Spleen (tissue), 11 donors: ENCODE data around the gene SLC8A2. TPM values are rescaled to one million over a fixed set of nuclear protein-coding genes. Genes with fewer than 3 reads are reported as not detected.

Source experiments
- DNase-seq: peaks from one replicate; pipeline ENCODE4 v3.0.0-alpha.2; 2020
- H3K27ac ChIP-seq, 8 donors: fragments of 200-600 bp; sonication (generic) in 7 of 8; 1 replicate in 4 of 8; 2 replicates in 4 of 8; pipeline versions ENCODE4 v1.5.0 to v1.8.0; 2016 to 2021; ENCODE audit warnings: inconsistent platforms in 4 of 8, mild to moderate bottlenecking in 4 of 8, moderate library complexity in 1 of 8
- H3K27me3 ChIP-seq, 7 donors: fragments of 200-600 bp; sonication (generic) in 6 of 7; replicated peaks in 1 of 7; 1 replicate in 4 of 7; 2 replicates in 3 of 7; pipeline versions ENCODE4 v1.5.0 to v1.8.0; 2016 to 2021; ENCODE audit warnings: inconsistent platforms in 3 of 7, mild to moderate bottlenecking in 1 of 7
- H3K36me3 ChIP-seq, 6 donors: fragments of 200-600 bp; sonication (generic) in 5 of 6; 1 replicate in 4 of 6; 2 replicates in 2 of 6; pipeline versions ENCODE4 v1.5.0 to v1.8.0; 2016 to 2021; ENCODE audit warnings: inconsistent platforms in 2 of 6
- H3K4me1 ChIP-seq, 6 donors: fragments of 200-600 bp; sonication (generic) in 5 of 6; 1 replicate in 3 of 6; 2 replicates in 3 of 6; pipeline versions ENCODE4 v1.5.0 to v1.8.0; 2016 to 2021; ENCODE audit warnings: inconsistent platforms in 3 of 6
- H3K4me3 ChIP-seq, 8 donors: fragments of 200-600 bp; sonication (generic) in 7 of 8; 1 replicate in 4 of 8; 2 replicates in 4 of 8; pipeline versions ENCODE4 v1.5.0 to v1.8.0; 2016 to 2021; ENCODE audit warnings: inconsistent platforms in 4 of 8, mild to moderate bottlenecking in 4 of 8, moderate library complexity in 2 of 8
- H3K9me3 ChIP-seq, 8 donors: fragments of 200-600 bp; sonication (generic) in 7 of 8; 1 replicate in 4 of 8; 2 replicates in 4 of 8; pipeline versions ENCODE4 v1.5.0 to v1.8.0; 2016 to 2021; ENCODE audit warnings: inconsistent platforms in 4 of 8
- POLR2A ChIP-seq, 3 donors: fragments of 450-650 bp; IDR thresholded peaks; one replicate each; pipeline ENCODE4 v1.5.1; 2017; ENCODE audit warnings: antibody characterized with exemption in 3 of 3, mild to moderate bottlenecking in 1 of 3
- POLR2AphosphoS5 ChIP-seq, 3 donors: sonication (generic); formaldehyde crosslinking; IDR thresholded peaks; one replicate each; pipeline ENCODE4 v1.5.1; 2017; ENCODE audit warnings: antibody characterized with exemption in 3 of 3
- WGBS, 5 donors: extraction: QIAGEN DNeasy Blood & Tissue Kit in 3 of 5; methylation state at CpG; one replicate each; pipeline versions ENCODE4 v1.1.5 to v1.1.7; 2013 to 2018; 5-methylcytosine and 5-hydroxymethylcytosine counted together
- intact Hi-C: fragments of 100-400 bp; cut with DNase I; formaldehyde crosslinking; loops from one replicate; pipeline ENCODE4 v1.15.0; 2023; ENCODE audit warnings: low total_unique reads
- polyA plus RNA-seq, 3 donors: library from polyadenylated mRNA; stranded (reverse); fragments of 200-250 nt; gene quantifications; one replicate each; pipeline ENCODE4 v1.2.1, GENCODE V29; 2013
- total RNA-seq, 7 donors: library from RNA; depleted of rRNA in 3 of 7; stranded (reverse); fragments of >200 nt in 3 of 7; fragmentation: NEBNext Ultra II Directional in 4 of 7; extraction: Animal tissue kit (Norgen Biotek cat#: 25700) in 4 of 7; gene quantifications; one replicate each; pipeline versions ENCODE4 v1.1.0 to v1.2.1, GENCODE V29; 2016 to 2021
- TF ChIP-seq, protein P1 (sequence below), 11 experiments: fragments of 200-600 bp in 7 of 11; fragments of 450-650 bp in 4 of 11; sonication (generic) in 4 of 11; IDR thresholded peaks in 8 of 11; conservative IDR thresholded peaks in 3 of 11; 1 replicate in 7 of 11; 2 replicates in 4 of 11; pipeline versions ENCODE4 v1.4.0 to v1.8.0; 2016 to 2021; ENCODE audit warnings: antibody characterized with exemption in 11 of 11, inconsistent platforms in 4 of 11, mild to moderate bottlenecking in 1 of 11
- donor health status: healthy with polysubstance abuse.
- donor health status: DM: no; HTN: no; CAD: no; lungs with moderate emphysema.
- donor health status: DM: no; HTN: no; CAD: no.
- donor health status: Bipolar disorder and iron deficiency.
- donor health status: healthy.
- donor health status: DM: no; HTN: no; CAD: no.
- donor health status: DM: yes; HTN: yes; CAD: no.

The SLC8A2 gene
- total and polyA plus RNA-seq, 10 donors, result 0.02 to 0.19 TPM; not detected in 8

DNA sequence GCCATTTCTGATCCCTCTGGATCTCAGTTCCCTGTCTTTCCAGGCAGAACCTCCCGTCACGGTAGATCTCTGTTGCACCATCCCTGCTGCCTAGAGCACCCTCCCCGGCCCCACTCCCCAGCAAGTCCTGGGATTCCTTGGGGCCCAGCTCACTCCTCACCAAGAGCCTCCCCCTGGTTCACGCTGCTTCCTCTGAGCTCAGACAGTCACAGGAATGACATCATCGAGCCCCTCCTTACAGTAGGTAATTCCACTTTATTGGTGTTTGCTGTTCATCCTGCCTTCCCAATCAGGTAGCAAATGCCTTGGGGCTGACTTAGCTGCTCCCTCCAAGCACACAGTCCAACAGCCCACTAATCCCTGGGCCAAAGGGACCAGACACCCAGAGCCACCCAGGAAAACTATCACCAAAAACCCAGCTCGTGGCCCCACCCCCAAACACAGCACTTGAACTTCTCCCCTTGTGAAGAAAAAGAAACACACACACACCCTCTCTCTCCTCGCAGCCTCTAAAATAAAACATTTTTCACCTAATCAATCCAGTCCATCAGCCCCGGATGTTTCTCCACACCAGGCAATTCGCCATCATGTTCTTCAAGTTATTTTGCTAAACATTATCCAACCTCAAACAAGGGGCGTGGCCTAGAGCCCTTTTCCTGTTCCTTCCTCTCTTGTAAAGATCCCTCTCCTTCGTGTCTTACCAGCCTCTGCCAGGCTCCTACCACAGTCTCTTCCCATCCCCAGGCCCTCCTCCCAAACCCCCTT is 40.7 kb upstream of the SLC8A2 start:
- peaks cover 0 to 37% (median 0%) of the 10 kb centered on the region in 6 donors for H3K36me3 ChIP-seq
- no peaks in the 10 kb centered on the region for H3K27me3 ChIP-seq
- DNase-seq, result no peak
- WGBS, 5 donors, result 44 to 67% (median 51%) methylated on average over 11 of the region's 11 CpGs
- H3K9me3 ChIP-seq, result no peaks in the 10 kb centered on the region
- H3K4me1 ChIP-seq, result peaks cover 48 to 92% (median 76%) of the 10 kb centered on the region in 6 donors
- peak overlapping the region in 3 of 8 donors; percentile 81 to 86 (median 84) for H3K4me3 ChIP-seq
- peak overlapping the region in 7 of 8 donors; percentile 62 to 98 (median 93) for H3K27ac ChIP-seq
- no peak for TF ChIP-seq POLR2AphosphoS5 (IDR thresholded peaks at IDR 0.05)
- no peak for TF ChIP-seq POLR2A (IDR thresholded peaks at IDR 0.05)
- intact Hi-C loops, result no loop called here

DNA sequence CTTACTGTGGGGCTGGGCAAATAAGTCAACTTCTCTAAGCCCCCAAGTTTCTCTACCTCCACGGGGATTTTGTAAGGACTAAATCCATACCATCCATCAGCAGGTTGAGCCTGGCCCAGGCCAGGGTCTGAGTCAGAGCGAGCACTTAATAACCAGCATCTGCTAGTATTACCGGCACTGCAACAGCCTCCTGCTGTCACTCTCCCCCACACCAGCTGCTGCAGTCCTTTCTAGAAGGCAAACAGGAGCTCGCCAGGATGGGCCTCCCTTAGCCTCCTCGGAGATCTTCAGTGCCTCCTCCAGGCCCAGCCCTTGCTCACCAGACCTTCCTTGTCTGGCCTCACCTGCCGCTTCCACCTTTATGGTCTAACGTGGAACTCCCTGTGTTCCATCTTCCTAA is 40.0 kb upstream of the SLC8A2 start:
- Histone ChIP-seq H3K36me3 (peaks cover 0 to 43% (median under 1%) of the 10 kb centered on the region in 6 donors), H3K27me3 (no peaks in the 10 kb centered on the region), H3K4me3 (peak overlapping the region in 1 of 8 donors; percentile 84), H3K4me1 (peaks cover 51 to 92% (median 83%) of the 10 kb centered on the region in 6 donors), H3K9me3 (no peaks in the 10 kb centered on the region), H3K27ac (peak overlapping the region; percentile 38 to 98 (median 66))
- TF ChIP-seq POLR2A (IDR thresholded peaks at IDR 0.05) (no peak), POLR2AphosphoS5 (IDR thresholded peaks at IDR 0.05) (no peak)
- TF ChIP-seq, protein P1, sequence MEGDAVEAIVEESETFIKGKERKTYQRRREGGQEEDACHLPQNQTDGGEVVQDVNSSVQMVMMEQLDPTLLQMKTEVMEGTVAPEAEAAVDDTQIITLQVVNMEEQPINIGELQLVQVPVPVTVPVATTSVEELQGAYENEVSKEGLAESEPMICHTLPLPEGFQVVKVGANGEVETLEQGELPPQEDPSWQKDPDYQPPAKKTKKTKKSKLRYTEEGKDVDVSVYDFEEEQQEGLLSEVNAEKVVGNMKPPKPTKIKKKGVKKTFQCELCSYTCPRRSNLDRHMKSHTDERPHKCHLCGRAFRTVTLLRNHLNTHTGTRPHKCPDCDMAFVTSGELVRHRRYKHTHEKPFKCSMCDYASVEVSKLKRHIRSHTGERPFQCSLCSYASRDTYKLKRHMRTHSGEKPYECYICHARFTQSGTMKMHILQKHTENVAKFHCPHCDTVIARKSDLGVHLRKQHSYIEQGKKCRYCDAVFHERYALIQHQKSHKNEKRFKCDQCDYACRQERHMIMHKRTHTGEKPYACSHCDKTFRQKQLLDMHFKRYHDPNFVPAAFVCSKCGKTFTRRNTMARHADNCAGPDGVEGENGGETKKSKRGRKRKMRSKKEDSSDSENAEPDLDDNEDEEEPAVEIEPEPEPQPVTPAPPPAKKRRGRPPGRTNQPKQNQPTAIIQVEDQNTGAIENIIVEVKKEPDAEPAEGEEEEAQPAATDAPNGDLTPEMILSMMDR (IDR thresholded peaks at IDR 0.05 in 8 of 11, conservative IDR thresholded peaks at IDR 0.05 in 3 of 11), result no peak
- intact Hi-C loops, result no loop called here
- 71 to 90% (median 86%) methylated on average over 7 of the region's 7 CpGs for WGBS, 5 donors
- DNase-seq, result no peak

DNA sequence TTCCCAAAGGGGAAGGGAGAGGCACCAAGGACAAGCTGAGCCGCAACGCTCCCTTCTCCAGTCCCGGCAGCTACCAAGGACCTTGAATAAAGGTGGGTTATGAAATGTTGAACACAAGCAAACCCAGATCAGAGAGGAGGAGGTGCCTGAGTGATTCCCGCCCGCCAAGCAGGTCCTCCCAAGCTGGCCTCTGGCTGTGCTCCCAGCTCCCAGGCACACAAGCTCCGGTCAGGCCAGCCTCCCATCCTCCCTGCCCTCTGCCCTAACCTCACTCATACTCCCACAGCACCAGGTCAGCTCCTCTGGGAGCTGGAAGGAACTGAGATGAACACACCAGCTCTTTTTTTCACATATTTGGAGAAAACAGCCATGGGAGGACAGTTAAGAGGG is 39.4 kb upstream of the SLC8A2 start:
- H3K4me1 ChIP-seq, result peaks cover 50 to 91% (median 83%) of the 10 kb centered on the region in 6 donors
- intact Hi-C loops, result no loop called here
- no peaks in the 10 kb centered on the region for H3K9me3 ChIP-seq
- peak overlapping the region; percentile 38 to 98 (median 66) for H3K27ac ChIP-seq
- no peak for DNase-seq
- H3K36me3 ChIP-seq, result peaks cover 0 to 49% (median 5%) of the 10 kb centered on the region in 6 donors
- H3K4me3 ChIP-seq, result peak overlapping the region in 1 of 8 donors; percentile 84
- TF ChIP-seq, protein P1 (IDR thresholded peaks at IDR 0.05 in 8 of 11, conservative IDR thresholded peaks at IDR 0.05 in 3 of 11), result no peak
- TF ChIP-seq POLR2AphosphoS5 (IDR thresholded peaks at IDR 0.05), result peak; percentile 28 to 39 (median 34)
- no peaks in the 10 kb centered on the region for H3K27me3 ChIP-seq
- WGBS, 5 donors, result 39 to 77% (median 71%) methylated on average over 3 to 6 of the region's 6 CpGs

DNA sequence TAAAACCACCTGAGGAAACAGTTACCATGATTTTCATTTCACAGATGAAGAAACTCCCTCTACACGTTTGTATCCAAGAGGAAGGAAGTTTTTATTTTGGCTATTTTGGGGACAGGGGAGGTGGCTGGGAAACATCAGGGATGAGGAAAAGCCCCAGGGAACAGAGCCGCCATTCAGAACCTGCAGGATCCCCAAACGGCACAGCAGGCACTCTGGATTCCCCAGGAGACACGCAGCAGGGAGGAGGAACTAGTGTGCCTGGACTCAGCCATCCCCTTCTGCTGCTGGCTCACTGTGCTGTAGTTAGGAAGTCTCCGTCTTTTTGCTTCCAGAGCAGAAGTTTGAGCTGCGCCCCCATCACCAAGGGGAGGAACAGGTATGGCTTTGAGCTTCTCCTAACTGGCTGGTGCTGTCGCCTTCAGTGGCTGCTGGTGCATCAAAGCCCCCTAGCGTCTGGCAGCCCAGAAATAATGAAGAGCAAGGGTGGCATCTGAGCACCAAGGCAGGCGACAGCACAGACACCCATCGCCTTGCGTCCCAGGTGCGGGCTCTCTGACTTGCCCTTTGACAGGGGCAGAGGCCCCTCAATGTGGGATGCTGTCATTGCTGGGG is 38.9 kb upstream of the SLC8A2 start:
- intact Hi-C loops, result no loop called here

More for the DNA sequence above, 38.9 kb upstream of the SLC8A2 start:
- no peak for DNase-seq
- WGBS, 5 donors, result 65 to 80% (median 75%) methylated on average over 11 to 12 of the region's 12 CpGs
- Histone ChIP-seq H3K36me3 (peaks cover 0 to 54% (median 5%) of the 10 kb centered on the region in 6 donors), H3K4me3 (no peak overlapping the region), H3K9me3 (no peaks in the 10 kb centered on the region), H3K27ac (peak overlapping the region in 6 of 8 donors; percentile 41 to 98 (median 82)), H3K27me3 (no peaks in the 10 kb centered on the region), H3K4me1 (peaks cover 45 to 86% (median 78%) of the 10 kb centered on the region in 6 donors)
- TF ChIP-seq POLR2AphosphoS5 (IDR thresholded peaks at IDR 0.05) (no peak), POLR2A (IDR thresholded peaks at IDR 0.05) (no peak)
- TF ChIP-seq, protein P1 (IDR thresholded peaks at IDR 0.05 in 8 of 11, conservative IDR thresholded peaks at IDR 0.05 in 3 of 11), result no peak
